Measurements from ENCODE around the gene OSM.

Gene OSM

GRCh38 chr22:30288419-30289140, 21.9 kb upstream of the OSM start:
- Histone ChIP-seq H3K9ac (ENCODE audit: low read depth, low read length) (peak overlapping the region; percentile 45; the same call in 1 of the 2 replicates), H3K27ac (ENCODE audit: low read length) (no peak overlapping the region), H3K4me3 (ENCODE audit: low read length) (peak overlapping the region; percentile 75)

GRCh38 chr22:30287648-30288418, 21.2 kb upstream of the OSM start:
- H3K4me3 ChIP-seq (ENCODE audit: low read length): peak overlapping the region; percentile 75; the same call in 1 of the 2 replicates
- H3K9ac ChIP-seq (ENCODE audit: low read depth, low read length): no peak overlapping the region

More at GRCh38 chr22:30288419-30289140, 21.9 kb upstream of the OSM start:
- H3K27me3 ChIP-seq (ENCODE audit: insufficient read depth, low read length): peaks cover 11% of the 10 kb centered on the region; the same call in 1 of the 2 replicates
- no peaks in the 10 kb centered on the region for H3K9me3 ChIP-seq (ENCODE audit: insufficient read depth, low read depth, low read length)
- no peaks in the 10 kb centered on the region; the same call in 1 of the 2 replicates for H3K36me3 ChIP-seq (ENCODE audit: insufficient read depth, low read depth, low read length)
- H3K4me1 ChIP-seq (ENCODE audit: insufficient read depth, low read length): peaks cover 10% of the 10 kb centered on the region; the same call in 1 of the 2 replicates

GRCh38 chr22:30286813-30287647, 20.4 kb upstream of the OSM start:
- Histone ChIP-seq H3K4me3 (ENCODE audit: low read length) (no peak overlapping the region), H3K27me3 (ENCODE audit: insufficient read depth, low read length) (peaks cover 11% of the 10 kb centered on the region; the same call in 1 of the 2 replicates), H3K27ac (ENCODE audit: low read length) (no peak overlapping the region), H3K4me1 (ENCODE audit: insufficient read depth, low read length) (peaks cover 10% of the 10 kb centered on the region; the same call in 1 of the 2 replicates), H3K36me3 (ENCODE audit: insufficient read depth, low read depth, low read length) (no peaks in the 10 kb centered on the region; the same call in 1 of the 2 replicates), H3K9ac (ENCODE audit: low read depth, low read length) (no peak overlapping the region), H3K9me3 (ENCODE audit: insufficient read depth, low read depth, low read length) (no peaks in the 10 kb centered on the region)

More at GRCh38 chr22:30287648-30288418, 21.2 kb upstream of the OSM start:
- H3K27ac ChIP-seq (ENCODE audit: low read length): no peak overlapping the region
- H3K27me3 ChIP-seq (ENCODE audit: insufficient read depth, low read length): peaks cover 11% of the 10 kb centered on the region; the same call in 1 of the 2 replicates
- H3K36me3 ChIP-seq (ENCODE audit: insufficient read depth, low read depth, low read length): no peaks in the 10 kb centered on the region; the same call in 1 of the 2 replicates
- H3K4me1 ChIP-seq (ENCODE audit: insufficient read depth, low read length): peaks cover 10% of the 10 kb centered on the region; the same call in 1 of the 2 replicates
- no peaks in the 10 kb centered on the region for H3K9me3 ChIP-seq (ENCODE audit: insufficient read depth, low read depth, low read length)

GRCh38 chr22:30286331-30286730, 19.7 kb upstream of the OSM start:
- H3K9me3 ChIP-seq (ENCODE audit: insufficient read depth, low read depth, low read length): no peaks in the 10 kb centered on the region
- no peaks in the 10 kb centered on the region for H3K36me3 ChIP-seq (ENCODE audit: insufficient read depth, low read depth, low read length)
- H3K27ac ChIP-seq (ENCODE audit: low read length): no peak overlapping the region
- H3K4me1 ChIP-seq (ENCODE audit: insufficient read depth, low read length): peaks cover 10% of the 10 kb centered on the region; the same call in 1 of the 2 replicates
- H3K9ac ChIP-seq (ENCODE audit: low read depth, low read length): no peak overlapping the region
- H3K27me3 ChIP-seq (ENCODE audit: insufficient read depth, low read length): peaks cover 11% of the 10 kb centered on the region; the same call in 1 of the 2 replicates
- no peak overlapping the region for H3K4me3 ChIP-seq (ENCODE audit: low read length)

- Histone ChIP-seq H3K36me3 (ENCODE audit: insufficient read depth, low read depth, low read length) (no peaks in the 10 kb centered on the region), H3K9ac (ENCODE audit: low read depth, low read length) (no peak overlapping the region), H3K27me3 (ENCODE audit: insufficient read depth, low read length) (peaks cover 11% of the 10 kb centered on the region; the same call in 1 of the 2 replicates), H3K9me3 (ENCODE audit: insufficient read depth, low read depth, low read length) (no peaks in the 10 kb centered on the region), H3K4me3 (ENCODE audit: low read length) (no peak overlapping the region), H3K27ac (ENCODE audit: low read length) (no peak overlapping the region), H3K4me1 (ENCODE audit: insufficient read depth, low read length) (peaks cover 10% of the 10 kb centered on the region; the same call in 1 of the 2 replicates)
These were observed 19.2 kb upstream of the OSM start for GRCh38 chr22:30285846-30286200.

GRCh38 chr22:30285176-30285845, 18.7 kb upstream of the OSM start:
- H3K4me1 ChIP-seq (ENCODE audit: insufficient read depth, low read length): peaks cover 8% of the 10 kb centered on the region; the same call in 1 of the 2 replicates

GRCh38 chr22:30284666-30285065, 18.0 kb upstream of the OSM start:
- Histone ChIP-seq H3K9me3 (ENCODE audit: insufficient read depth, low read depth, low read length) (no peaks in the 10 kb centered on the region), H3K4me1 (ENCODE audit: insufficient read depth, low read length) (peaks cover 7% of the 10 kb centered on the region; the same call in 1 of the 2 replicates), H3K4me3 (ENCODE audit: low read length) (no peak overlapping the region), H3K27me3 (ENCODE audit: insufficient read depth, low read length) (peaks cover 6% of the 10 kb centered on the region; the same call in 1 of the 2 replicates), H3K27ac (ENCODE audit: low read length) (no peak overlapping the region), H3K36me3 (ENCODE audit: insufficient read depth, low read depth, low read length) (no peaks in the 10 kb centered on the region), H3K9ac (ENCODE audit: low read depth, low read length) (no peak overlapping the region)

More at GRCh38 chr22:30285176-30285845, 18.7 kb upstream of the OSM start:
- Histone ChIP-seq H3K36me3 (ENCODE audit: insufficient read depth, low read depth, low read length) (no peaks in the 10 kb centered on the region), H3K9ac (ENCODE audit: low read depth, low read length) (no peak overlapping the region), H3K4me3 (ENCODE audit: low read length) (no peak overlapping the region), H3K27ac (ENCODE audit: low read length) (no peak overlapping the region), H3K9me3 (ENCODE audit: insufficient read depth, low read depth, low read length) (no peaks in the 10 kb centered on the region), H3K27me3 (ENCODE audit: insufficient read depth, low read length) (peaks cover 9% of the 10 kb centered on the region; the same call in 1 of the 2 replicates)

GRCh38 chr22:30284172-30284571, 17.5 kb upstream of the OSM start:
- Histone ChIP-seq H3K27me3 (ENCODE audit: insufficient read depth, low read length) (peaks cover 6% of the 10 kb centered on the region; the same call in 1 of the 2 replicates), H3K9me3 (ENCODE audit: insufficient read depth, low read depth, low read length) (no peaks in the 10 kb centered on the region), H3K27ac (ENCODE audit: low read length) (no peak overlapping the region), H3K4me1 (ENCODE audit: insufficient read depth, low read length) (peaks cover 7% of the 10 kb centered on the region; the same call in 1 of the 2 replicates), H3K36me3 (ENCODE audit: insufficient read depth, low read depth, low read length) (no peaks in the 10 kb centered on the region), H3K4me3 (ENCODE audit: low read length) (no peak overlapping the region), H3K9ac (ENCODE audit: low read depth, low read length) (no peak overlapping the region)

- H3K9me3 ChIP-seq (ENCODE audit: insufficient read depth, low read depth, low read length): no peaks in the 10 kb centered on the region
- H3K9ac ChIP-seq (ENCODE audit: low read depth, low read length): no peak overlapping the region
- H3K27me3 ChIP-seq (ENCODE audit: insufficient read depth, low read length): peaks cover under 1% of the 10 kb centered on the region; the same call in 1 of the 2 replicates
- H3K4me1 ChIP-seq (ENCODE audit: insufficient read depth, low read length): peaks cover 3% of the 10 kb centered on the region; the same call in 1 of the 2 replicates
- no peak overlapping the region for H3K4me3 ChIP-seq (ENCODE audit: low read length)
- H3K27ac ChIP-seq (ENCODE audit: low read length): no peak overlapping the region
- H3K36me3 ChIP-seq (ENCODE audit: insufficient read depth, low read depth, low read length): no peaks in the 10 kb centered on the region
These were observed 16.7 kb upstream of the OSM start for GRCh38 chr22:30283342-30283741.

GRCh38 chr22:30282616-30283046, 16.0 kb upstream of the OSM start:
- H3K27ac ChIP-seq (ENCODE audit: low read length): no peak overlapping the region
- H3K9ac ChIP-seq (ENCODE audit: low read depth, low read length): no peak overlapping the region
- H3K27me3 ChIP-seq (ENCODE audit: insufficient read depth, low read length): no peaks in the 10 kb centered on the region
- H3K9me3 ChIP-seq (ENCODE audit: insufficient read depth, low read depth, low read length): no peaks in the 10 kb centered on the region
- no peaks in the 10 kb centered on the region for H3K36me3 ChIP-seq (ENCODE audit: insufficient read depth, low read depth, low read length)
- H3K4me3 ChIP-seq (ENCODE audit: low read length): no peak overlapping the region
- no peaks in the 10 kb centered on the region; the same call in 1 of the 2 replicates for H3K4me1 ChIP-seq (ENCODE audit: insufficient read depth, low read length)
